Activated B cell treated with CpG ODN at 0.5 μM for 24 hours (primary cell): ENCODE measurements around the gene SLC25A20. TPM values are rescaled to one million over a fixed set of nuclear protein-coding genes. Genes with fewer than 3 reads are reported as not detected.

Experiments used
- ATAC-seq: fragments of 200-7000 bp; cut with Tn5 transposase; one replicate; pipeline ENCODE4 v1.10.0; 2021; ENCODE audit warnings: low read depth, mild to moderate bottlenecking, moderate library complexity
- CTCF ChIA-PET: fragments of 350-600 bp; sonication (Branson Sonifier 250); formaldehyde crosslinking; loops from one replicate; lab custom pipeline; 2021; ENCODE audit warnings: antibody characterized with exemption; lab: Charles Lee
- POLR2A ChIA-PET: fragments of 350-600 bp; sonication (Branson Sonifier 250); formaldehyde crosslinking; loops from one replicate; lab custom pipeline; 2021; ENCODE audit warnings: antibody characterized with exemption; lab: Charles Lee
- DNase-seq: peaks from one replicate; pipeline ENCODE4 v3.0.0; 2022
- H3K27ac Mint-ChIP-seq: one replicate; pipeline ENCODE4 v1.8.0; 2020; ENCODE audit warnings: mixed read lengths
- H3K27me3 Mint-ChIP-seq: one replicate; pipeline ENCODE4 v1.8.0; 2021; ENCODE audit warnings: mixed read lengths
- H3K36me3 Mint-ChIP-seq: one replicate; pipeline ENCODE4 v1.8.0; 2021; ENCODE audit warnings: low read depth, mixed read lengths
- H3K4me1 Mint-ChIP-seq: one replicate; pipeline ENCODE4 v1.8.0; 2021; ENCODE audit warnings: mixed read lengths
- H3K4me3 Mint-ChIP-seq: one replicate; pipeline ENCODE4 v1.8.0; 2020; ENCODE audit warnings: mild to moderate bottlenecking, mixed read lengths
- H3K9me3 Mint-ChIP-seq: one replicate; pipeline ENCODE4 v1.8.0; 2020; ENCODE audit warnings: mixed read lengths
- CTCF ChIP-seq: fragments of 200-600 bp; IDR thresholded peaks from one replicate; pipeline ENCODE4 v1.8.0; 2022; ENCODE audit warnings: antibody characterized with exemption, mild to moderate bottlenecking
- intact Hi-C: fragments of 100-400 bp; cut with micrococcal nuclease; formaldehyde crosslinking; loops from one replicate; pipeline ENCODE4 v1.15.1; 2024
- total RNA-seq: library from RNA; stranded (reverse); gene quantifications from 2 replicates; pipeline ENCODE4 v1.2.3, GENCODE V29; 2022

SLC25A20 gene
- total RNA-seq, 1 donor from 2014 or later = 11.0 TPM

GRCh38 chr3:48929358-48930035 lies 30.8 kb upstream of the SLC25A20 start:
- Mint-ChIP-seq H3K36me3 (peaks cover 79% of the 10 kb centered on the region), H3K27me3 (no peaks in the 10 kb centered on the region), H3K9me3 (no peaks in the 10 kb centered on the region), H3K4me3 (no peak overlapping the region), H3K4me1 (peaks cover 49% of the 10 kb centered on the region), H3K27ac (peak overlapping the region; percentile 8)
- ATAC-seq = no peak
- ChIA-PET CTCF (no interaction called here), POLR2A (interaction anchor here (2.4 kb wide), 1 partner anchor 11 kb away, joined by 10 read pairs; the partner anchor contains the start of gene ARIH2)
- intact Hi-C loops = no loop called here
- no peak for TF ChIP-seq CTCF
- DNase-seq = no peak

- ATAC-seq (no peak), DNase-seq (no peak)
- TF ChIP-seq CTCF = no peak
- peaks cover 49% of the 10 kb centered on the region for H3K4me1 Mint-ChIP-seq
- H3K4me3 Mint-ChIP-seq = no peak overlapping the region
- H3K9me3 Mint-ChIP-seq = no peaks in the 10 kb centered on the region
- peaks cover 75% of the 10 kb centered on the region for H3K36me3 Mint-ChIP-seq
- CTCF ChIA-PET = interaction anchor here (0.5 kb wide), 1 partner anchor 41 kb away, joined by 3 read pairs; no protein-coding TSS in a partner anchor
- H3K27me3 Mint-ChIP-seq = no peaks in the 10 kb centered on the region
- H3K27ac Mint-ChIP-seq = peak overlapping the region; percentile 41
- POLR2A ChIA-PET = interaction anchor here (2.4 kb wide), 1 partner anchor 10 kb away, joined by 10 read pairs; the partner anchor contains the start of gene ARIH2
- intact Hi-C loops = no loop called here
Measured at GRCh38 chr3:48928679-48929078, 30.0 kb upstream of the SLC25A20 start.

- Mint-ChIP-seq H3K9me3 (no peaks in the 10 kb centered on the region), H3K27ac (no peak overlapping the region), H3K27me3 (no peaks in the 10 kb centered on the region), H3K4me3 (no peak overlapping the region), H3K4me1 (peaks cover 49% of the 10 kb centered on the region), H3K36me3 (peaks cover 73% of the 10 kb centered on the region)
- ATAC-seq (no peak), DNase-seq (no peak)
- ChIA-PET CTCF (interaction anchor here (0.5 kb wide), 1 partner anchor 40 kb away, joined by 3 read pairs; no protein-coding TSS in a partner anchor), POLR2A (interaction anchor here (2.4 kb wide), 1 partner anchor 9 kb away, joined by 10 read pairs; the partner anchor contains the start of gene ARIH2)
- intact Hi-C loops = no loop called here
- no peak for TF ChIP-seq CTCF
Measured at GRCh38 chr3:48927928-48928327, 29.2 kb upstream of the SLC25A20 start.

- Mint-ChIP-seq H3K36me3 (peaks cover 70% of the 10 kb centered on the region), H3K4me3 (no peak overlapping the region), H3K9me3 (no peaks in the 10 kb centered on the region), H3K27me3 (no peaks in the 10 kb centered on the region), H3K4me1 (peaks cover 46% of the 10 kb centered on the region), H3K27ac (no peak overlapping the region)
- intact Hi-C loops = no loop called here
- no peak for TF ChIP-seq CTCF
- CTCF ChIA-PET = no interaction called here
- ATAC-seq = no peak
- POLR2A ChIA-PET = interaction anchor here (2.4 kb wide), 1 partner anchor 8 kb away, joined by 10 read pairs; the partner anchor contains the start of gene ARIH2
- DNase-seq = no peak
Measured at GRCh38 chr3:48926425-48927392, 28.0 kb upstream of the SLC25A20 start.
